ENCODE results near the gene SYT7.

SYT7 gene

GRCh38 chr11:61513143-61513765 is 67.6 kb downstream of the SYT7 start:
- DNase-seq: no peak

- no peak for DNase-seq
These were observed 68.4 kb downstream of the SYT7 start for GRCh38 chr11:61512435-61512834.

- DNase-seq: no peak
These were observed 69.5 kb downstream of the SYT7 start for GRCh38 chr11:61511383-61511782.

GRCh38 chr11:61510974-61511373 is 69.9 kb downstream of the SYT7 start:
- no peak for DNase-seq

- DNase-seq: no peak
These were observed 70.5 kb downstream of the SYT7 start for GRCh38 chr11:61510166-61510919.

- DNase-seq: peak; percentile 84
These were observed 71.5 kb downstream of the SYT7 start for GRCh38 chr11:61509043-61510029.

- DNase-seq: peak; percentile 5
These were observed 72.7 kb downstream of the SYT7 start, which contains the start of gene LRRC10B for GRCh38 chr11:61507962-61508861. Gene LRRC10B (plus strand): TSS chr11:61508749. CDS start chr11:61508999, 250 bp downstream.

GRCh38 chr11:61507012-61507768 is 73.7 kb downstream of the SYT7 start:
- no peak for DNase-seq

GRCh38 chr11:61505640-61506155 is 75.2 kb downstream of the SYT7 start:
- DNase-seq: no peak

- no peak for DNase-seq
These were observed 75.8 kb downstream of the SYT7 start for GRCh38 chr11:61505106-61505505.

GRCh38 chr11:61503135-61503770 is 77.6 kb downstream of the SYT7 start:
- DNase-seq: no peak

- no peak for DNase-seq
These were observed 78.4 kb downstream of the SYT7 start for GRCh38 chr11:61502522-61502921.

GRCh38 chr11:61499816-61500491 is 80.9 kb downstream of the SYT7 start:
- no peak for DNase-seq

- no peak for DNase-seq
These were observed 82.0 kb downstream of the SYT7 start for GRCh38 chr11:61498767-61499341.

GRCh38 chr11:61497876-61498275 is 83.0 kb downstream of the SYT7 start:
- no peak for DNase-seq

GRCh38 chr11:61497473-61497872 is 83.4 kb downstream of the SYT7 start:
- DNase-seq: no peak

- DNase-seq: no peak
These were observed 84.1 kb downstream of the SYT7 start for GRCh38 chr11:61496602-61497400.

GRCh38 chr11:61495801-61496601 is 84.9 kb downstream of the SYT7 start:
- DNase-seq: no peak
